T-helper 2 cell treated with Interferon-gamma antibody and Interleukin-4, amounts not matched to agents 5 μg/mL and 100 μg/mL, for 36 hours (primary cell): ENCODE results near the gene IGF2.

Source experiments
- DNase-seq: peaks from one replicate; pipeline ENCODE4 v3.0.0; 2021; ENCODE audit warnings: low spot score
- H3K27ac Mint-ChIP-seq: one replicate; pipeline ENCODE4 v1.8.0; 2021; ENCODE audit warnings: mild to moderate bottlenecking, mixed read lengths
- H3K27me3 Mint-ChIP-seq: one replicate; pipeline ENCODE4 v1.8.0; 2021; ENCODE audit warnings: low read depth, mixed read lengths
- H3K36me3 Mint-ChIP-seq: one replicate; pipeline ENCODE4 v1.8.0; 2021; ENCODE audit warnings: low read depth, mixed read lengths
- H3K4me1 Mint-ChIP-seq: one replicate; pipeline ENCODE4 v1.8.0; 2021; ENCODE audit warnings: low read depth, mixed read lengths
- H3K4me3 Mint-ChIP-seq: one replicate; pipeline ENCODE4 v1.8.0; 2022; ENCODE audit warnings: mild to moderate bottlenecking, moderate library complexity, mixed read lengths
- H3K9me3 Mint-ChIP-seq: one replicate; pipeline ENCODE4 v1.8.0; 2021; ENCODE audit warnings: mixed read lengths

Gene IGF2

DNA sequence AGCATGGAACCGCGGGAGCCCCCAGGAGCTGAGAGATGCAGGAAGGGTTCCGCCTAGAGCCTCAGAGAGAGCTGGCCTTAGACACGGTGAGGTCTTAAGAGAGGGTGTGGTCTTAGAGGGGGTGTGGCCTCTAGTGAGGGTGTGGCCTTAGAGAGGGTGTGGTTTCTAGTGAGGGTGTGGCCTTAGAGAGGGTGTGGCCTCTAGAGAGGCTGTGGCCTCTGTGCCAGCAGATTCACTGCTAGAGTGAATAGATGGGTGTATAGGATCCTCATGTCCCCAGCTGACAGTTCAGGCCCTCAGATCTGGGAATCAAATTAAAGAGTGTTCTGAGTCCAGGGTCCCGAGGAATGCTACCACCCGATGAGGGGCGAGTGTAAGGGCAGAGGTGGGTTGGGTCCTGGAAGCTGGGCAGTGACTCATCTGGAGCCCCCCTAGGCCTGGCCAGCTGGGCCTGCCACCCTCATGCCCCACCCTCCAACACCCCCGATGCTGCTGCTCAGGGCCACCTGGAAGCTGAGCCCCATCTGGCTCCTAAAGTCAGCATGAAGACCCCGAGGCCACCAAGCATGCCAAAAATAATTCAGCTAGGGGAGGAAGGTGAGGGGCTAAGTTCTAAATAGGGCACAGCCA lies 49.5 kb downstream of the IGF2 start:
- Mint-ChIP-seq H3K27ac (no peak overlapping the region), H3K27me3 (no peaks in the 10 kb centered on the region), H3K4me3 (no peak overlapping the region), H3K9me3 (peaks cover 4% of the 10 kb centered on the region), H3K4me1 (peaks cover 2% of the 10 kb centered on the region), H3K36me3 (peaks cover 2% of the 10 kb centered on the region)
- peak; percentile 22 for DNase-seq

GRCh38 chr11:2088746-2089535 lies 50.2 kb downstream of the IGF2 start:
- Mint-ChIP-seq H3K27me3 (no peaks in the 10 kb centered on the region), H3K4me1 (peaks cover 2% of the 10 kb centered on the region), H3K4me3 (no peak overlapping the region), H3K36me3 (peaks cover 2% of the 10 kb centered on the region), H3K27ac (no peak overlapping the region), H3K9me3 (peaks cover 10% of the 10 kb centered on the region)
- no peak for DNase-seq

DNA sequence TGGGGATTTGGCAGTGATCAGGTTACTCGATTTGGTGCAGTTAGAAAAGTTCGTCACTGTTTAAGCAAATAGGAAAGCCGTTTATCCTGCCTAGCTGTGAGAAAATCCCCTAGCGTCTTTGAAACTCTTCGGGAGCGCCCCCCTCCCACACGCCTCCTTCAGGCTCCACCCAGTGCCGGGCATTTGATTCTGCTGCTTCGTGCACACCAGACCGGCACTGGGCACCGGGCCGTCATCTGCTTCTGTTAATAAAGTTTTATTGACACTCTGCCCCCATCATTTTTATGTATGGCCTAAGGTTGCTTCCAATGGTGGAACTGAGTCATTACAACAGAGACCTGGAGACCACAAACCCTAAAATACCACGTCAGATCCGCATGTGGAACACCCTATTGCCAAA lies 50.9 kb downstream of the IGF2 start:
- DNase-seq, result no peak
- Mint-ChIP-seq H3K27me3 (peaks cover 4% of the 10 kb centered on the region), H3K27ac (no peak overlapping the region), H3K36me3 (peaks cover 2% of the 10 kb centered on the region), H3K4me3 (no peak overlapping the region), H3K9me3 (peaks cover 15% of the 10 kb centered on the region), H3K4me1 (peaks cover 2% of the 10 kb centered on the region)

DNA sequence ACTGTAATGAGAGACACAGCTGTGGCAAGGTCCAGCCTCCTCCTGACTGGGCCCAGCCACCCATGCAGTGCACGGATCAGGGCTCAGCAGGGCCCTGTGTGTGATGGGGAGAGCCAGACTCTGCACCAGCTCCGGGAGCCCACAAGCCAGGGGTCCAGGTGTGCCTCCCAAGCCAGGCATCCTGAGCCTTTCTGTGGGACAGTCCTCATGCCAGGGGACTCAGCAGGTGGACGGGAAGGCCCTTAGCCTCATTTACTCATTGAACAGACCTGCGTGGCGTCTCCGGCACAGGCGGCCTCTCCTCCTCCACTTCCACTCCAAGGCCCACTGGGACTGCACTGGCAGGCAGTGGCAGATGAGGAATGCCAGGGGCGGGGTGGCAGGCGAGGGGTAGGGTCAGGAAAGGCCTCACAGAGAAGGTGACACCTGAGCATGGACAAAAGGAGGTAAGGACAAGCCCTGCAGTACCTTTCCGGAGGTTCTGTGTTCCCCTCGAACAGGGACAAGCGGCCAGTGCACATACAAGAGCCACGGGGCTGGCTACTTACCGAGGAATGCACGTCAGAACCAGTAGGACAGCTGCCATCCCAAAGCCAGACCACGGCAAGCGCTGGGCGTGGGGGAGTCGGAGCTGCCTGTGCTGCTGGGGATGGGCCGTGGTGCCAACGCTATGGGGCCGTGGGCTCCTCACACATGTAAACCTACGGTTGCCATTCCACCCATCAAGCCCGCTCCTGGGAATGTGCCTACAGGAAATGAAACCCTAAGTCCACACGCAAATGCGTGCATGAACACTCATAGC lies 52.7 kb downstream of the IGF2 start:
- Mint-ChIP-seq H3K4me3 (no peak overlapping the region), H3K27ac (no peak overlapping the region), H3K9me3 (peaks cover 19% of the 10 kb centered on the region), H3K4me1 (peaks cover 2% of the 10 kb centered on the region), H3K36me3 (peaks cover 2% of the 10 kb centered on the region), H3K27me3 (peaks cover 8% of the 10 kb centered on the region)
- no peak for DNase-seq

GRCh38 chr11:2085251-2086066 lies 53.7 kb downstream of the IGF2 start:
- no peak for DNase-seq
- H3K9me3 Mint-ChIP-seq, result peaks cover 19% of the 10 kb centered on the region
- peaks cover 2% of the 10 kb centered on the region for H3K4me1 Mint-ChIP-seq
- peaks cover 2% of the 10 kb centered on the region for H3K36me3 Mint-ChIP-seq
- no peak overlapping the region for H3K4me3 Mint-ChIP-seq
- H3K27ac Mint-ChIP-seq, result no peak overlapping the region
- H3K27me3 Mint-ChIP-seq, result peaks cover 8% of the 10 kb centered on the region

- no peak overlapping the region for H3K4me3 Mint-ChIP-seq
- peaks cover 11% of the 10 kb centered on the region for H3K27me3 Mint-ChIP-seq
- no peak for DNase-seq
- peaks cover 2% of the 10 kb centered on the region for H3K4me1 Mint-ChIP-seq
- peaks cover 2% of the 10 kb centered on the region for H3K36me3 Mint-ChIP-seq
- H3K9me3 Mint-ChIP-seq, result peaks cover 19% of the 10 kb centered on the region
- peak overlapping the region; percentile 49 for H3K27ac Mint-ChIP-seq
These were observed 54.5 kb downstream of the IGF2 start for GRCh38 chr11:2084721-2085120.
